Gastroesophageal sphincter (tissue), 4 donors: ENCODE measurements around the gene EXOC4. TPM values are rescaled to one million over a fixed set of nuclear protein-coding genes. Genes with fewer than 3 reads are reported as not detected.

ENCODE experiments used
- ATAC-seq: fragments of 150-250 bp; one replicate; pipeline ENCODE4 v1.9.1; 2016; ENCODE audit warnings: mild to moderate bottlenecking, moderate library complexity
- H3K27ac ChIP-seq, 4 donors: fragments of 200-600 bp; sonication (generic) in 3 of 4; 1 replicate in 3 of 4; 2 replicates in 1 of 4; pipeline ENCODE4 v1.5.1; 2016 to 2019
- H3K27me3 ChIP-seq: fragments of 200-600 bp; sonication (generic); one replicate; pipeline ENCODE4 v1.5.1; 2019
- H3K36me3 ChIP-seq, 2 donors: fragments of 200-600 bp; sonication (generic); one replicate each; pipeline ENCODE4 v1.5.1; 2019; ENCODE audit warnings: control low read depth in 1 of 2
- H3K4me1 ChIP-seq, 3 donors: fragments of 200-600 bp; sonication (generic); 1 replicate in 2 of 3; 2 replicates in 1 of 3; pipeline ENCODE4 v1.5.1; 2016 to 2019; ENCODE audit warnings: control low read depth in 2 of 3
- H3K4me3 ChIP-seq, 2 donors: fragments of 200-600 bp; sonication (generic); one replicate each; pipeline ENCODE4 v1.5.1; 2019; ENCODE audit warnings: mild to moderate bottlenecking in 1 of 2, moderate library complexity in 1 of 2
- H3K9me3 ChIP-seq, 3 donors: fragments of 200-600 bp; sonication (generic); one replicate each; pipeline ENCODE4 v1.5.1; 2017 to 2019; ENCODE audit warnings: control low read depth in 2 of 3
- CTCF ChIP-seq, 4 experiments: fragments of 200-600 bp in 2 of 4; fragments of 450-650 bp in 2 of 4; sonication (generic) in 1 of 4; IDR thresholded peaks; one replicate each; pipeline ENCODE4 v1.5.1; 2017 to 2019; ENCODE audit warnings: antibody characterized with exemption in 4 of 4, mild to moderate bottlenecking in 2 of 4, moderate library complexity in 2 of 4
- EP300 ChIP-seq: sonication (generic); formaldehyde crosslinking; IDR thresholded peaks from one replicate; pipeline ENCODE4 v1.6.1; 2017; ENCODE audit warnings: antibody characterized with exemption, mild to moderate bottlenecking
- POLR2A ChIP-seq, 2 donors: fragments of 450-650 bp; IDR thresholded peaks; one replicate each; pipeline ENCODE4 v1.6.1; 2017; ENCODE audit warnings: antibody characterized with exemption in 2 of 2, mild to moderate bottlenecking in 2 of 2, moderate library complexity in 1 of 2
- POLR2AphosphoS5 ChIP-seq: sonication (generic); formaldehyde crosslinking; IDR thresholded peaks from one replicate; pipeline ENCODE4 v1.6.1; 2017; ENCODE audit warnings: antibody characterized with exemption
- WGBS, 2 donors: methylation state at CpG; one replicate each; pipeline ENCODE4 v1.1.5; 2018; ENCODE audit warnings: low coverage in 1 of 2; 5-methylcytosine and 5-hydroxymethylcytosine counted together
- total RNA-seq, 4 donors: library from RNA; depleted of rRNA; stranded (reverse); fragments of >200 nt; gene quantifications; one replicate each; pipeline ENCODE4 v1.1.0, GENCODE V29; 2016

Gene EXOC4
- total RNA-seq, 4 donors from 2014 or later: 46.3 to 85.8 (median 51.9) TPM

- Histone ChIP-seq H3K27ac (no peak overlapping the region), H3K36me3 (no peaks in the 10 kb centered on the region), H3K4me1 (peaks cover 0 to 12% (median 0%) of the 10 kb centered on the region in 3 donors), H3K9me3 (no peaks in the 10 kb centered on the region), H3K27me3 (no peaks in the 10 kb centered on the region), H3K4me3 (no peak overlapping the region)
- 74 to 78% methylated on average over 3 of the region's 3 CpGs for WGBS, 2 donors
- no peak for ATAC-seq
- no peak for TF ChIP-seq POLR2A (IDR thresholded peaks at IDR 0.05)
- no peak for TF ChIP-seq EP300
- TF ChIP-seq POLR2AphosphoS5: no peak
- no peak for TF ChIP-seq CTCF (IDR thresholded peaks at IDR 0.05)
Measured at GRCh38 chr7:133550145-133550544, 297.3 kb downstream of the EXOC4 start.

- ATAC-seq: no peak
- H3K4me3 ChIP-seq: no peak overlapping the region
- TF ChIP-seq POLR2A (IDR thresholded peaks at IDR 0.05) (no peak), EP300 (no peak)
- H3K36me3 ChIP-seq: no peaks in the 10 kb centered on the region
- no peaks in the 10 kb centered on the region for H3K27me3 ChIP-seq
- 89 to 94% methylated on average over 4 of the region's 4 CpGs for WGBS, 2 donors
- H3K27ac ChIP-seq: no peak overlapping the region
- peaks cover 0 to 12% (median 0%) of the 10 kb centered on the region in 3 donors for H3K4me1 ChIP-seq
- H3K9me3 ChIP-seq: no peaks in the 10 kb centered on the region
Measured at GRCh38 chr7:133550811-133551210, 297.9 kb downstream of the EXOC4 start.

DNA sequence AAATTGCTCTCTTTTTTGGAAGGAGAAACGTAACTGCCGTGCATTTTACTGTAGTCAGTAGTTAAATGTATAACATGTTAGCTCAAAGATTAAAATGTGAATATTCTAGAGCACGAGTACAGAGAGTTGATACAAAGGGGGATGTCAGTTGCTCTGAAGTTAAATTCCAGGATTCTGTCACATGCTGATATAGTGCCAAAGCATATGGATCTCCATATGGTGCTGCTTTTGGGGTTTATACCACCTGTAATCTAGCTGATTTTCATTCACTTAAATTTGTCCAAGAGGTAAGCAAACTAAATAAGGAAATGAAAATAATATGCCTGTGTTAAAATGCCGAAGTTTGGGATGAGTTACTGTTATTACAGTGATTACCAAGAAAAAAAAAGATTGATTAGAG lies 298.6 kb downstream of the EXOC4 start:
- Histone ChIP-seq H3K36me3 (no peaks in the 10 kb centered on the region), H3K4me3 (no peak overlapping the region), H3K9me3 (no peaks in the 10 kb centered on the region), H3K4me1 (peaks cover 0 to 12% (median 0%) of the 10 kb centered on the region in 3 donors), H3K27ac (no peak overlapping the region), H3K27me3 (no peaks in the 10 kb centered on the region)
- ATAC-seq: no peak
- no peak for TF ChIP-seq EP300
- no peak for TF ChIP-seq POLR2AphosphoS5
- TF ChIP-seq POLR2A (IDR thresholded peaks at IDR 0.05): no peak
- TF ChIP-seq CTCF (IDR thresholded peaks at IDR 0.05): no peak
- WGBS, 2 donors: 86 to 90% methylated on average over 4 of the region's 4 CpGs

- Histone ChIP-seq H3K4me3 (no peak overlapping the region), H3K4me1 (peaks cover 0 to 12% (median 0%) of the 10 kb centered on the region in 3 donors), H3K27me3 (no peaks in the 10 kb centered on the region), H3K9me3 (no peaks in the 10 kb centered on the region), H3K27ac (no peak overlapping the region), H3K36me3 (no peaks in the 10 kb centered on the region)
- no peak for ATAC-seq
- WGBS, 2 donors: 83 to 100% methylated on average over 1 of the region's 1 CpG
- no peak for TF ChIP-seq POLR2AphosphoS5
- TF ChIP-seq CTCF (IDR thresholded peaks at IDR 0.05): no peak
- TF ChIP-seq EP300: no peak
- no peak for TF ChIP-seq POLR2A (IDR thresholded peaks at IDR 0.05)
Measured at GRCh38 chr7:133552079-133552478, 299.2 kb downstream of the EXOC4 start.

- Histone ChIP-seq H3K27me3 (no peaks in the 10 kb centered on the region), H3K27ac (no peak overlapping the region), H3K4me1 (peaks cover 0 to 8% (median 0%) of the 10 kb centered on the region in 3 donors), H3K36me3 (no peaks in the 10 kb centered on the region), H3K4me3 (no peak overlapping the region), H3K9me3 (no peaks in the 10 kb centered on the region)
- 97 to 100% methylated on average over 2 of the region's 2 CpGs for WGBS, 2 donors
- ATAC-seq: no peak
- no peak for TF ChIP-seq POLR2A (IDR thresholded peaks at IDR 0.05)
- no peak for TF ChIP-seq EP300
- TF ChIP-seq CTCF (IDR thresholded peaks at IDR 0.05): no peak
- TF ChIP-seq POLR2AphosphoS5: no peak
Measured at GRCh38 chr7:133554330-133554729, 301.5 kb downstream of the EXOC4 start.
